CD4-positive, alpha-beta memory T cell (primary cell): ENCODE results near the gene SEPTIN2. TPM values are rescaled to one million over a fixed set of nuclear protein-coding genes. Genes with fewer than 3 reads are reported as not detected.
"Not testable (repeated sequence)": the region's sequence is repeated elsewhere in the genome, so short reads cannot be mapped to it uniquely, and the experiment has no call there.

Source experiments
- CTCF ChIA-PET: fragments of 350-600 bp; sonication (Branson Sonifier 250); formaldehyde crosslinking; loops from one replicate; lab custom pipeline; 2021; ENCODE audit warnings: inconsistent platforms; ENCODE audit not compliant: partially characterized antibody; lab: Charles Lee
- POLR2A ChIA-PET: fragments of 350-600 bp; sonication (Branson Sonifier 250); formaldehyde crosslinking; loops from one replicate; lab custom pipeline; 2021; ENCODE audit not compliant: partially characterized antibody; lab: Charles Lee
- DNase-seq, 5 donors: peaks; one replicate each; pipeline versions ENCODE4 v3.0.0 to v3.0.0-alpha.2; 2020 to 2022; ENCODE audit warnings: mixed read lengths in 1 of 5
- H3K27ac ChIP-seq: one replicate; pipeline ENCODE4 v1.7.0; 2013; ENCODE audit warnings: low read depth, low read length
- H3K27me3 ChIP-seq: 2 replicates; pipeline ENCODE4 v1.7.0; 2013; ENCODE audit warnings: mild to moderate bottlenecking, low read length, moderate library complexity; ENCODE audit not compliant: insufficient read depth
- H3K36me3 ChIP-seq: 2 replicates; pipeline ENCODE4 v1.7.0; 2013; ENCODE audit warnings: mild to moderate bottlenecking, low read length, moderate library complexity; ENCODE audit not compliant: insufficient read depth
- H3K4me1 ChIP-seq: 2 replicates; pipeline ENCODE4 v1.7.0; 2013; ENCODE audit warnings: mild to moderate bottlenecking, low read length, moderate library complexity; ENCODE audit not compliant: insufficient read depth
- H3K4me3 ChIP-seq, 2 donors: one replicate each; pipeline ENCODE4 v1.7.0; 2013; ENCODE audit warnings: low read length in 2 of 2, mild to moderate bottlenecking in 1 of 2
- H3K9me3 ChIP-seq, 2 donors: one replicate each; pipeline ENCODE4 v1.7.0; 2013; ENCODE audit warnings: low read length in 2 of 2, control low read depth in 1 of 2; ENCODE audit not compliant: control insufficient read depth in 1 of 2
- H3K27ac Mint-ChIP-seq, 7 donors: one replicate each; pipeline ENCODE4 v1.8.0; 2020 to 2021; ENCODE audit warnings: mixed read lengths in 7 of 7, mild to moderate bottlenecking in 6 of 7, inconsistent platforms in 3 of 7, moderate library complexity in 3 of 7
- H3K27me3 Mint-ChIP-seq, 2 donors: one replicate each; pipeline ENCODE4 v1.8.0; 2020 to 2021; ENCODE audit warnings: mixed read lengths in 2 of 2
- H3K36me3 Mint-ChIP-seq, 2 donors: one replicate each; pipeline ENCODE4 v1.8.0; 2020 to 2021; ENCODE audit warnings: mixed read lengths in 2 of 2, inconsistent platforms in 1 of 2, mild to moderate bottlenecking in 1 of 2
- H3K4me1 Mint-ChIP-seq, 4 donors: one replicate each; pipeline ENCODE4 v1.8.0; 2020 to 2021; ENCODE audit warnings: mixed read lengths in 4 of 4, mild to moderate bottlenecking in 1 of 4
- H3K4me3 Mint-ChIP-seq, 8 donors: one replicate each; pipeline ENCODE4 v1.8.0; 2020 to 2021; ENCODE audit warnings: mixed read lengths in 8 of 8, mild to moderate bottlenecking in 7 of 8, moderate library complexity in 6 of 8, inconsistent platforms in 3 of 8
- H3K9me3 Mint-ChIP-seq, 8 donors: one replicate each; pipeline ENCODE4 v1.8.0; 2020 to 2021; ENCODE audit warnings: mixed read lengths in 8 of 8, mild to moderate bottlenecking in 5 of 8, inconsistent platforms in 3 of 8, moderate library complexity in 1 of 8
- intact Hi-C: fragments of 100-400 bp; cut with micrococcal nuclease; formaldehyde crosslinking; loops from one replicate; pipeline ENCODE4 v1.15.1; 2023
- polyA plus RNA-seq, 2 donors: library from polyadenylated mRNA; unstranded; fragments of 300-500 nt; fragmentation: Illumina TruSeq; gene quantifications; one replicate each; pipeline ENCODE4 v1.2.3, GENCODE V29; 2021
- total RNA-seq, 2 experiments: library from RNA; stranded (reverse); gene quantifications; one replicate each; pipeline ENCODE4 v1.2.3, GENCODE V29; 2021

The SEPTIN2 gene
- total and polyA plus RNA-seq, 4 experiments from 2014 or later = 187 to 362 (median 290) TPM

DNA sequence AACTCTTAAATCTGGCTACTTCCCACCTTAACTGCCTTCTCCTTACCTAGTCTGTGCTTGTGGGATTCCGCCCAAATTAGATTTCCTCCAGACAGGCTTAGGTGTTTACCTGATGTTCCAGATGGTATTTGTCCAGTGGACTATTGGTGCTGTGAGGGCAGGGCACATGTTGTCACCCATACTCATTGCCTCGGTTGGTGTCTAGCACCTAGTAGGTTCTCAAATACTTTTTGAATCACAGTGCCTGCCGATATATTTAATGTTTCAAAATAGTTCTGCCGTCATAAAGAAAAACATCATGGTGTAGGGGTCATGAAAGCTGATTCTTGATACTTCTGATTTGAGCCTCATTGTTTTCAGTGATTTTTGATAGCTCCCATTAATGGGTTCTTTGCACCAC lies 1.1 kb downstream of the SEPTIN2 start:
- ChIA-PET CTCF (interaction anchor here (3.2 kb wide), 1 partner anchor 18 kb away, joined by 14 read pairs; no protein-coding TSS in a partner anchor), POLR2A (interaction anchor here (0.7 to 4.1 kb wide), 19 partner anchors 9 to 756 kb away, joined by 3 to 46 read pairs (median 5); partner anchors contain the start of genes ATG4B, DTYMK, MTERF4 and PASK)
- Histone ChIP-seq H3K9me3 (no peaks in the 10 kb centered on the region), H3K36me3 (no peaks in the 10 kb centered on the region), H3K27me3 (no peaks in the 10 kb centered on the region), H3K4me3 (peak overlapping the region; percentile 59 to 87), H3K27ac (peak overlapping the region; percentile 96), H3K4me1 (peaks cover 82% of the 10 kb centered on the region)
- intact Hi-C loops = loop anchor here (5.0 to 10.0 kb wide), 4 partner anchors 100 to 752 kb away; partner anchors contain the start of genes ATG4B, DUSP28, RNPEPL1 and THAP4
- H3K4me1 Mint-ChIP-seq = peaks cover 54 to 92% (median 69%) of the 10 kb centered on the region in 4 donors
- H3K9me3 Mint-ChIP-seq = no peaks in the 10 kb centered on the region
- H3K27ac Mint-ChIP-seq = peak overlapping the region; percentile 98 to 100 (median 99)
- no peak for DNase-seq
- H3K27me3 Mint-ChIP-seq = peaks cover 0 to 1% of the 10 kb centered on the region in 2 donors
- H3K36me3 Mint-ChIP-seq = peaks cover 2 to 49% of the 10 kb centered on the region in 2 donors
- H3K4me3 Mint-ChIP-seq = peak overlapping the region; percentile 94 to 100 (median 98)

DNA sequence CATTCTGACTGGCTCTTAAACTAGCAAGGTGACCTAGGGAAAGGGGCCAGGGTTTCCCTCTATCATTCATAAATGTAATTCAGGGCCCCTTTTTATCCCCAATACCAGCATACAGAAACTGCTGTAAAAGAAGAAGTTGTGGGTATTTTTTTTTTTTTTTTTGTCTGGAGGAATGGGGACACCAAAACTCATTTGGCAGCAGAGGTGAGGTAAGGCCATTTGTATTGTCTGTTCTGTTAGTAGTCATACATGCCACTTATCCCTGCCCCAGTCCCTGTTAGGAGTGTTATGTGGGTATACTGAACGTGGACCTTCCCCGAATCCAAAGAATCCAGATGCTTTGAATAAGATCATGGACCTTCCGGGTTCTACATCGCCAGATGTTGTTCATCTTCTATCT lies 1.7 kb downstream of the SEPTIN2 start:
- Histone ChIP-seq H3K36me3 (no peaks in the 10 kb centered on the region), H3K9me3 (no peaks in the 10 kb centered on the region), H3K4me1 (peaks cover 79% of the 10 kb centered on the region), H3K4me3 (peak overlapping the region in 1 of 2 donors; percentile 87), H3K27ac (peak overlapping the region; percentile 96), H3K27me3 (no peaks in the 10 kb centered on the region)
- Mint-ChIP-seq H3K36me3 (peaks cover 2 to 50% of the 10 kb centered on the region in 2 donors), H3K4me3 (peak overlapping the region; percentile 94 to 100 (median 98)), H3K4me1 (peaks cover 53 to 92% (median 69%) of the 10 kb centered on the region in 4 donors), H3K27ac (peak overlapping the region; percentile 69 to 99 (median 99)), H3K27me3 (peaks cover 0 to 1% of the 10 kb centered on the region in 2 donors), H3K9me3 (no peaks in the 10 kb centered on the region)
- intact Hi-C loops = loop anchor here (5.0 to 10.0 kb wide), 4 partner anchors 100 to 753 kb away; partner anchors contain the start of genes ATG4B, DUSP28, RNPEPL1 and THAP4
- ChIA-PET POLR2A (interaction anchor here (1.7 to 3.2 kb wide), 2 partner anchors 18 to 167 kb away, joined by 3 to 22 read pairs; partner anchors contain the start of genes PASK and PPP1R7), CTCF (no interaction called here)
- DNase-seq = no peak

DNA sequence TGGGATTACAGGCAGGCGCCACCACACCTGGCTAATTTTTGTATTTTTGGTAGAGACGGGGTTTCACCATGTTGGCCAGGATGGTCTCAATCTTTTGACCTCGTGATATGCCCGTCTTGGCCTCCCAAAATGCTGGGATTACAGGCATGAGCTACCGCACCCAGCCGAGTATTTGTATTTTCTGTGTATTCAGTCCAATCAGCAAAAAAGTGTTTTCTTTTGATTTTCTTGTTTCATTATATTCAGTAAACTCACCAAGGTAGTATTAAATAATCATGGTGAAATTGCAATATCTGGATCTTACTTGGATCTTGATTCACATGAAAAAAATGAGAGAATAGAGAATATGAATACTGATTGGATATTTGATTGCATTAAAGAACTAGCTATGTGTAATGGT lies 3.1 kb downstream of the SEPTIN2 start:
- H3K27me3 Mint-ChIP-seq, H3K4me3 ChIP-seq, DNase-seq, H3K9me3 ChIP-seq, H3K36me3 ChIP-seq, H3K27me3 ChIP-seq, H3K27ac ChIP-seq, H3K9me3 Mint-ChIP-seq: not testable (repeated sequence)
- peaks cover 2 to 54% of the 10 kb centered on the region in 2 donors for H3K36me3 Mint-ChIP-seq
- H3K27ac Mint-ChIP-seq = peak overlapping the region in 3 of 7 donors; percentile 19 to 98 (median 48)
- CTCF ChIA-PET = interaction anchor here (0.9 to 1.4 kb wide), 2 partner anchors 21 to 32 kb away, joined by 3 to 6 read pairs; no protein-coding TSS in a partner anchor
- H3K4me3 Mint-ChIP-seq = peak overlapping the region in 5 of 8 donors; percentile 57 to 99 (median 94)
- POLR2A ChIA-PET = interaction anchor here (0.8 to 1.7 kb wide), 2 partner anchors 20 to 31 kb away, joined by 3 read pairs; no protein-coding TSS in a partner anchor
- intact Hi-C loops = loop anchor here (5.0 to 10.0 kb wide), 4 partner anchors 102 to 754 kb away; partner anchors contain the start of genes ATG4B, DUSP28, RNPEPL1 and THAP4
- peaks cover 51 to 89% (median 66%) of the 10 kb centered on the region in 4 donors for H3K4me1 Mint-ChIP-seq
- H3K4me1 ChIP-seq = peaks cover 75% of the 10 kb centered on the region

DNA sequence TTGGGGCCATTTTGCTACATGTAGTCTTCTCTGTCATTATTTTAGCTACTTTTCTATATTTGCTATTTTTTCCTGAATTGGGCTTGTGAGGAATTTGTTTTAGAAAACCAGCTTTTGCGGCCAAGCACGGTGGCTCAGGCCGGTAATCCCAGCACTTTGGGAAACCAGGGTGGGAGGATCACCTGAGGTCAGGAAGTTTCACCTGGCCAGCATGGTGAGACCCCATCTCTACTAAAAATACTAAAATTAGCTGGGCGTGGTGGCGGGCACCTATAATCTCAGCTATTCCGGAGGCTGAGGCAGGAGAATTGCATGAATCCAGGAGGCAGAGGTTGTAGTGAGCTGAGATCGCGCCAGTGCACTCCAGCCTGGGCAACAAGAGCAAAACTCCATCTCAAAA lies 4.7 kb downstream of the SEPTIN2 start:
- CTCF ChIA-PET = interaction anchor here (1.1 kb wide), 1 partner anchor 17 kb away, joined by 3 read pairs; no protein-coding TSS in a partner anchor
- H3K4me1 ChIP-seq = peaks cover 79% of the 10 kb centered on the region
- peak overlapping the region in 6 of 8 donors; percentile 21 to 85 (median 62) for H3K4me3 Mint-ChIP-seq
- H3K4me1 Mint-ChIP-seq = peaks cover 50 to 91% (median 67%) of the 10 kb centered on the region in 4 donors
- intact Hi-C loops = no loop called here
- peaks cover 6 to 63% of the 10 kb centered on the region in 2 donors for H3K36me3 Mint-ChIP-seq
- no peak overlapping the region for H3K4me3 ChIP-seq
- H3K9me3 Mint-ChIP-seq = no peaks in the 10 kb centered on the region
- POLR2A ChIA-PET = no interaction called here
- H3K36me3 ChIP-seq = peaks cover 10% of the 10 kb centered on the region
- H3K9me3 ChIP-seq = no peaks in the 10 kb centered on the region
- peaks cover 0 to 1% of the 10 kb centered on the region in 2 donors for H3K27me3 Mint-ChIP-seq
- DNase-seq = no peak
- H3K27me3 ChIP-seq = no peaks in the 10 kb centered on the region
- H3K27ac ChIP-seq = no peak overlapping the region
- H3K27ac Mint-ChIP-seq = peak overlapping the region in 4 of 7 donors; percentile 2 to 98 (median 72)

DNA sequence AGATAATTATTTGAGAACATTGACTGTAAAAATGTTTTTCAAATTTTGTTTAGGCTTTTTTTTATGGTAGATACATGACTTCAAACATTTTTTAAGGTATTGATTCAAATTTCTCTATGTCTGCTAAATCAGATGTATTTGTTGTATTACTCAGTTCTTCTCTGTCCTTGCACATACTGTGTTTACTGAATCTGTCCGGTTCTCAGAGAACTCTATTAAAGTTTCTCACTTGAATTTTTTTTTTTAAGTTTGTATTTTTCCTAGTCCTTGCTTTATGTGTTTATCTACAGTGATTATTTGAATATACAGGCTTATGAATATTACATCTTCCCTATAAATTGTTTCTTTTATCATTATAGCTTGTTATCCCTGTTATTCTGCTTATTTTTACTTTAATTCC lies 5.3 kb downstream of the SEPTIN2 start:
- intact Hi-C loops = no loop called here
- H3K36me3 Mint-ChIP-seq = peaks cover 9 to 65% of the 10 kb centered on the region in 2 donors
- POLR2A ChIA-PET = no interaction called here
- H3K4me3 Mint-ChIP-seq = peak overlapping the region in 5 of 8 donors; percentile 41 to 85 (median 66)
- Histone ChIP-seq H3K36me3 (peaks cover 14% of the 10 kb centered on the region), H3K27ac (no peak overlapping the region), H3K4me3 (no peak overlapping the region), H3K27me3 (no peaks in the 10 kb centered on the region), H3K9me3 (no peaks in the 10 kb centered on the region), H3K4me1 (peaks cover 79% of the 10 kb centered on the region)
- H3K27ac Mint-ChIP-seq = peak overlapping the region in 4 of 7 donors; percentile 8 to 98 (median 50)
- no peaks in the 10 kb centered on the region for H3K9me3 Mint-ChIP-seq
- CTCF ChIA-PET = interaction anchor here (1.1 to 1.3 kb wide), 2 partner anchors 15 to 18 kb away, joined by 3 read pairs; no protein-coding TSS in a partner anchor
- no peak for DNase-seq
- H3K27me3 Mint-ChIP-seq = no peaks in the 10 kb centered on the region
- peaks cover 49 to 88% (median 68%) of the 10 kb centered on the region in 4 donors for H3K4me1 Mint-ChIP-seq

DNA sequence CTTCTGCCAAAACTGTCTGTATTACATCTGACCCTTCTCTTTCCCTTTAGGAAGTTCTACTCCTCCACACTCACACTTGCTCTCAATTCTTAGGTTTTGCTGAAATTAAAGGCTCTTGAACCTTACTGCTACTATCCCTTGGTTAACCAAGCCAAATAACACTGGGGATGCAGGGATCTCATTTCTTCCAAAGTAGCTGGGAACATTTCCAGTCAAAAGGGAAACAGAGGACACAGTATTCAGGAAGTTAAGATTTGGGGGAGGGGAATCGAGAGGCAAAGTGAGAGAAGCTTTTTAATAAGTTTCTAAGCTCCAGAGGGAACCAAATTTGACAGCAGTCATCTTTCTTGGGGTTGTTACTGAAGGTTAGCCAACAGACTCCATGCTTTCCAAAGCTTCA lies 6.2 kb downstream of the SEPTIN2 start:
- Histone ChIP-seq H3K27ac (no peak overlapping the region), H3K4me1 (peaks cover 75% of the 10 kb centered on the region), H3K4me3 (no peak overlapping the region), H3K9me3 (no peaks in the 10 kb centered on the region), H3K27me3 (no peaks in the 10 kb centered on the region), H3K36me3 (peaks cover 18% of the 10 kb centered on the region)
- ChIA-PET CTCF (interaction anchor here (1.3 kb wide), 1 partner anchor 14 kb away, joined by 3 read pairs; no protein-coding TSS in a partner anchor), POLR2A (no interaction called here)
- H3K27me3 Mint-ChIP-seq = no peaks in the 10 kb centered on the region
- H3K36me3 Mint-ChIP-seq = peaks cover 11 to 61% of the 10 kb centered on the region in 2 donors
- peak overlapping the region in 4 of 7 donors; percentile 18 to 98 (median 40) for H3K27ac Mint-ChIP-seq
- no peak for DNase-seq
- H3K4me1 Mint-ChIP-seq = peaks cover 47 to 79% (median 63%) of the 10 kb centered on the region in 4 donors
- intact Hi-C loops = no loop called here
- H3K4me3 Mint-ChIP-seq = peak overlapping the region in 3 of 8 donors; percentile 27 to 85 (median 76)
- H3K9me3 Mint-ChIP-seq = no peaks in the 10 kb centered on the region

DNA sequence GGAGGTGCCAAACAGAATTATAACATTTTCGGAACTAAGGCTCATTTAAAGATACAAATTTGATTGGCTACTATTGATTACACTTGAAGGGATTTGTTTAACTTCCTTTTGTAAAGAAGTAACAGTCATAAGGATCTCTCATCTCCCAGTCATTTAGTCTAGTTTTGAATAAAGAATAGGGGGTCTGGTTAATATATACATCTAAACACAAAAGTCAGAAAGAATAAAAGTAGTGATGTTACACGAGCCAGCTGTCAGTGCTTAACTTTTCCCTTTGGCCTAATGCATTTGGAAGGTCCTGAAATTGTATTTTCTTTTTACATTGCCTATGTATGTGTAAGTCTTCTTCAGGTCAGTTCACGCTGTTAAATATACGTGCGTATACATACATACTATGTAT lies 8.1 kb downstream of the SEPTIN2 start:
- Histone ChIP-seq H3K27me3 (no peaks in the 10 kb centered on the region), H3K4me3 (no peak overlapping the region), H3K9me3 (no peaks in the 10 kb centered on the region), H3K27ac (no peak overlapping the region), H3K36me3 (peaks cover 29% of the 10 kb centered on the region), H3K4me1 (peaks cover 56% of the 10 kb centered on the region)
- intact Hi-C loops = no loop called here
- no peaks in the 10 kb centered on the region for H3K9me3 Mint-ChIP-seq
- ChIA-PET CTCF (interaction anchor here (1.6 kb wide), 1 partner anchor 9 kb away, joined by 4 read pairs; no protein-coding TSS in a partner anchor), POLR2A (interaction anchor here (1.3 kb wide), 1 partner anchor 9 kb away, joined by 3 read pairs; no protein-coding TSS in a partner anchor)
- peaks cover 19 to 61% of the 10 kb centered on the region in 2 donors for H3K36me3 Mint-ChIP-seq
- H3K4me1 Mint-ChIP-seq = peaks cover 32 to 71% (median 52%) of the 10 kb centered on the region in 4 donors
- no peaks in the 10 kb centered on the region for H3K27me3 Mint-ChIP-seq
- H3K4me3 Mint-ChIP-seq = peak overlapping the region in 3 of 8 donors; percentile 11 to 53 (median 53)
- no peak for DNase-seq
- peak overlapping the region in 2 of 7 donors; percentile 59 to 74 for H3K27ac Mint-ChIP-seq
